H1 (cell line): ENCODE results near the gene HOXB8. TPM values are rescaled to one million over a fixed set of nuclear protein-coding genes. Genes with fewer than 3 reads are reported as not detected.

Source experiments
- CTCF ChIA-PET: fragments of 300-600 bp; sonication (Branson Sonifier 250); formaldehyde crosslinking; loops from one replicate; lab custom pipeline; 2021; ENCODE audit not compliant: partially characterized antibody; lab: Charles Lee
- POLR2A ChIA-PET: fragments of 300-600 bp; sonication (Branson Sonifier 250); formaldehyde crosslinking; loops from one replicate; lab custom pipeline; 2021; ENCODE audit warnings: inconsistent platforms; ENCODE audit not compliant: partially characterized antibody; lab: Charles Lee
- DNase-seq, 2 experiments: peaks; one replicate each; pipeline versions ENCODE4 v3.0.0 to v3.0.0-alpha.2; 2010 to 2022; ENCODE audit warnings: low spot score in 2 of 2, low read depth in 1 of 2, mixed read lengths in 1 of 2
- FAIRE-seq: peaks from 2 replicates; lab custom pipeline; 2011; peaks lifted over from hg19 to GRCh38; lab: Jason Lieb, UNC
- H2AFZ ChIP-seq: 2 replicates; pipeline ENCODE4 v1.8.1; 2012; ENCODE audit warnings: low read length, inconsistent platforms
- H2AK5ac ChIP-seq: 2 replicates; pipeline ENCODE4 v1.6.1; 2013; ENCODE audit warnings: low read depth, low read length
- H2BK120ac ChIP-seq: replicated peaks from 2 replicates; pipeline ENCODE3; 2013; ENCODE audit warnings: low read depth, low read length, inconsistent platforms
- H2BK12ac ChIP-seq: 2 replicates; pipeline ENCODE4 v1.6.1; 2013; ENCODE audit warnings: low read depth, low read length
- H2BK15ac ChIP-seq: 2 replicates; pipeline ENCODE4 v1.6.1; 2013; ENCODE audit warnings: low read length
- H2BK20ac ChIP-seq: 2 replicates; pipeline ENCODE4 v1.6.1; 2013; ENCODE audit warnings: low read length
- H2BK5ac ChIP-seq: 2 replicates; pipeline ENCODE4 v1.6.1; 2013; ENCODE audit warnings: low read depth, low read length
- H3K14ac ChIP-seq: 2 replicates; pipeline ENCODE4 v1.6.1; 2013; ENCODE audit warnings: inconsistent platforms; ENCODE audit not compliant: insufficient read length
- H3K18ac ChIP-seq: 2 replicates; pipeline ENCODE4 v1.6.1; 2013; ENCODE audit warnings: low read length; ENCODE audit errors: extremely low read depth
- H3K23ac ChIP-seq: 2 replicates; pipeline ENCODE4 v1.6.1; 2013; ENCODE audit warnings: inconsistent platforms; ENCODE audit not compliant: insufficient read length
- H3K23me2 ChIP-seq: 2 replicates; pipeline ENCODE4 v1.6.1; 2013; ENCODE audit warnings: low read depth, low read length
- H3K27ac ChIP-seq: 2 replicates; pipeline ENCODE4 v1.6.1; 2011; ENCODE audit warnings: low read depth, low read length, inconsistent platforms
- H3K27me3 ChIP-seq, 4 experiments: replicated peaks in 1 of 4; 1 replicate in 1 of 4; 2 replicates in 3 of 4; pipeline versions ENCODE4 v1.6.1 to v1.8.1; 2011 to 2013; ENCODE audit warnings: low read length in 3 of 4, mild to moderate bottlenecking in 3 of 4, inconsistent platforms in 2 of 4, mixed read lengths in 2 of 4, moderate library complexity in 1 of 4; ENCODE audit not compliant: control insufficient read depth in 3 of 4, insufficient read depth in 3 of 4; ENCODE audit errors: extremely low read depth in 1 of 4
- H3K36me3 ChIP-seq, 4 experiments: 2 replicates each; pipeline versions ENCODE4 v1.6.1 to v1.8.1; 2011 to 2013; ENCODE audit warnings: mild to moderate bottlenecking in 4 of 4, low read length in 3 of 4, moderate library complexity in 2 of 4, control low read depth in 1 of 4, inconsistent platforms in 1 of 4; ENCODE audit not compliant: insufficient read depth in 4 of 4, control insufficient read depth in 2 of 4
- H3K4ac ChIP-seq: replicated peaks from 2 replicates; pipeline ENCODE3; 2013; ENCODE audit warnings: low read length, low read depth, mixed read lengths, inconsistent platforms; ENCODE audit not compliant: insufficient read length
- H3K4me1 ChIP-seq, 4 experiments: replicated peaks in 1 of 4; 1 replicate in 1 of 4; 2 replicates in 3 of 4; pipeline versions ENCODE4 v1.6.1 to v1.8.1; 2011 to 2013; ENCODE audit warnings: low read length in 3 of 4, inconsistent platforms in 2 of 4, mixed read lengths in 1 of 4; ENCODE audit not compliant: insufficient read depth in 4 of 4, control insufficient read depth in 3 of 4
- H3K4me2 ChIP-seq, 2 experiments: 2 replicates each; pipeline versions ENCODE4 v1.6.1 to v1.8.1; 2011 to 2013; ENCODE audit warnings: low read depth in 2 of 2, low read length in 2 of 2, control low read depth in 1 of 2, inconsistent platforms in 1 of 2, mild to moderate bottlenecking in 1 of 2; ENCODE audit not compliant: insufficient read depth in 1 of 2
- H3K4me3 ChIP-seq, 4 experiments: fragments of 200-600, 300-600 bp in 1 of 4; sonication (generic), shearing (Covaris generic), sonication (Bioruptor Twin) in 1 of 4; 2 replicates each; pipeline versions ENCODE4 v1.5.1 to v1.8.1; 2011 to 2016; ENCODE audit warnings: low read length in 4 of 4, low read depth in 3 of 4, control low read depth in 2 of 4, inconsistent platforms in 2 of 4, mild to moderate bottlenecking in 2 of 4, mixed read lengths in 1 of 4, moderate library complexity in 1 of 4; ENCODE audit not compliant: insufficient read depth in 2 of 4; ENCODE audit errors: extremely low read depth in 1 of 4
- H3K56ac ChIP-seq: replicated peaks from 2 replicates; pipeline ENCODE3; 2013; ENCODE audit warnings: low read depth, mild to moderate bottlenecking, mixed read lengths, low read length, inconsistent platforms; ENCODE audit not compliant: insufficient read length
- H3K79me1 ChIP-seq: 2 replicates; pipeline ENCODE4 v1.6.1; 2013; ENCODE audit warnings: low read depth, low read length, control low read depth
- H3K79me2 ChIP-seq, 2 experiments: 2 replicates each; pipeline versions ENCODE4 v1.6.1 to v1.8.1; 2012 to 2013; ENCODE audit warnings: low read length in 2 of 2, mild to moderate bottlenecking in 2 of 2, inconsistent platforms in 1 of 2; ENCODE audit not compliant: insufficient read depth in 2 of 2, control insufficient read depth in 1 of 2
- H3K9ac ChIP-seq, 4 experiments: replicated peaks in 1 of 4; 1 replicate in 1 of 4; 2 replicates in 3 of 4; pipeline versions ENCODE4 v1.6.1 to v1.8.1; 2011 to 2013; ENCODE audit warnings: low read depth in 3 of 4, low read length in 3 of 4, control low read depth in 2 of 4, mild to moderate bottlenecking in 2 of 4, moderate library complexity in 2 of 4, inconsistent platforms in 1 of 4; ENCODE audit errors: extremely low read depth in 1 of 4
- H3K9me3 ChIP-seq, 2 experiments: 2 replicates each; pipeline versions ENCODE4 v1.6.1 to v1.8.1; 2012 to 2013; ENCODE audit warnings: mild to moderate bottlenecking in 2 of 2, moderate library complexity in 2 of 2, control low read depth in 1 of 2, inconsistent platforms in 1 of 2, low read depth in 1 of 2, low read length in 1 of 2, mixed read lengths in 1 of 2; ENCODE audit not compliant: insufficient read depth in 2 of 2
- H4K20me1 ChIP-seq, 2 experiments: replicated peaks in 1 of 2; 2 replicates each; pipeline versions ENCODE3 to v1.8.1; 2011 to 2013; ENCODE audit warnings: inconsistent platforms in 2 of 2, low read length in 2 of 2, mild to moderate bottlenecking in 1 of 2; ENCODE audit not compliant: insufficient read depth in 2 of 2, control insufficient read depth in 1 of 2
- H4K5ac ChIP-seq: 2 replicates; pipeline ENCODE4 v1.6.1; 2013; ENCODE audit warnings: low read length, low read depth, mixed read lengths, inconsistent platforms; ENCODE audit not compliant: insufficient read length
- H4K8ac ChIP-seq: 2 replicates; pipeline ENCODE4 v1.8.0; 2013; ENCODE audit warnings: mild to moderate bottlenecking, moderate library complexity, low read length, inconsistent platforms; ENCODE audit not compliant: insufficient read depth; ENCODE audit errors: extremely low read depth
- H4K91ac ChIP-seq: replicated peaks from 2 replicates; pipeline ENCODE3; 2013; ENCODE audit warnings: low read length, mixed read lengths, inconsistent platforms; ENCODE audit not compliant: insufficient read length
- RNF2 ChIP-seq: fragments of 200-900, 300-1000 bp; sonication (generic); IDR thresholded peaks from 2 replicates; pipeline ENCODE4 v1.7.1; 2016; ENCODE audit warnings: borderline replicate concordance, low read depth, mild to moderate bottlenecking, antibody characterized with exemption, low read length; ENCODE audit not compliant: poor library complexity, severe bottlenecking; ENCODE audit errors: missing control alignments
- WGBS, 2 experiments: shearing (Covaris generic) in 1 of 2; methylation state at CpG; one replicate each; pipeline versions ENCODE4 v1.1.6 to v1.1.7; 2013 to 2015; ENCODE audit warnings: low lambda C conversion rate in 2 of 2, mixed read lengths in 2 of 2, inconsistent platforms in 1 of 2, low coverage in 1 of 2, missing lambda C conversion rate in 1 of 2; ENCODE audit not compliant: insufficient replicate concordance in 2 of 2, insufficient coverage in 1 of 2, insufficient read length in 1 of 2; ENCODE audit errors: extremely low coverage in 1 of 2, missing lambda C conversion rate in 1 of 2; 5-methylcytosine and 5-hydroxymethylcytosine counted together
- polyA plus RNA-seq, 7 experiments: library from polyadenylated mRNA; depleted of rRNA in 3 of 7; stranded (reverse) in 5 of 7; unstranded in 2 of 7; fragments of >200 nt in 5 of 7; fragments of 200-250 nt in 2 of 7; gene quantifications; 1 replicate in 5 of 7; 2 replicates in 1 of 7; 4 replicates in 1 of 7; pipeline versions ENCODE4 v1.2.1 to v1.2.3, GENCODE V29; 2011 to 2013; ENCODE audit warnings: missing spikeins in 2 of 7, mixed read lengths in 2 of 7
- total RNA-seq: library from RNA; stranded (reverse); fragmentation: NEBNext Ultra II Directional; extraction: Animal tissue kit (Norgen Biotek cat#: 25700); gene quantifications from 2 replicates; pipeline ENCODE4 v1.2.1, GENCODE V29; 2021

Gene HOXB8
- total and polyA plus RNA-seq, 2 of the 8 experiments (the other 6 are each of a cell fraction or from before 2014, with no cell fraction given) = not detected

- H3K79me2 ChIP-seq = no peaks in the 10 kb centered on the region
- TF ChIP-seq RNF2 = peak; percentile 46
Observed at GRCh38 chr17:48562934-48563333, 52.2 kb downstream of the HOXB8 start.

More at GRCh38 chr17:48562934-48563333, 52.2 kb downstream of the HOXB8 start:
- H3K9ac ChIP-seq = no peak overlapping the region
- H3K79me1 ChIP-seq = no peaks in the 10 kb centered on the region
- H2BK5ac ChIP-seq = no peak overlapping the region
- peak overlapping the region; percentile 16 for H4K91ac ChIP-seq
- FAIRE-seq (no peak), DNase-seq (no peak)
- peaks cover 2 to 38% of the 10 kb centered on the region in 2 experiments for H4K20me1 ChIP-seq
- ChIA-PET CTCF (interaction anchor here (0.6 to 3.4 kb wide), 16 partner anchors 9 to 395 kb away, joined by 3 to 14 read pairs (median 3); partner anchors contain the start of genes HOXB5 and HOXB8), POLR2A (interaction anchor here (1.8 kb wide), 1 partner anchor 51 kb away, joined by 4 read pairs; no protein-coding TSS in a partner anchor)
- no peak overlapping the region for H3K14ac ChIP-seq
- H2AFZ ChIP-seq = no peak overlapping the region
- H3K27ac ChIP-seq = no peak overlapping the region
- H2BK20ac ChIP-seq = no peak overlapping the region
- H3K4me3 ChIP-seq = no peak overlapping the region
- H3K9me3 ChIP-seq = no peaks in the 10 kb centered on the region
- peaks cover 4% of the 10 kb centered on the region; the same call in 1 of the 2 replicates for H3K23me2 ChIP-seq
- H2AK5ac ChIP-seq = 0 out of 2 replicates have a peak overlapping the region, but pooled peaks have one; percentile 2
- no peak overlapping the region for H3K4me2 ChIP-seq
- H2BK120ac ChIP-seq = no peak overlapping the region
- H3K23ac ChIP-seq = no peak overlapping the region
- peaks cover 0 to 5% (median 0%) of the 10 kb centered on the region in 4 experiments; a peak in 1 of 8 replicates for H3K36me3 ChIP-seq
- peaks cover 0 to 8% (median 4%) of the 10 kb centered on the region in 4 experiments; a peak in 5 of 7 replicates for H3K4me1 ChIP-seq
- peaks cover 99 to 100% (median 100%) of the 10 kb centered on the region in 4 experiments for H3K27me3 ChIP-seq
- no peak overlapping the region for H3K18ac ChIP-seq
- no peak overlapping the region for H4K8ac ChIP-seq
- no peak overlapping the region for H3K56ac ChIP-seq
- 0 out of 2 replicates have a peak overlapping the region, but pooled peaks have one; percentile 63 for H2BK15ac ChIP-seq
- 34% methylated on average over 5 of the region's 5 CpGs; no CpG with 5 or more reads in 1 of the 2 experiments for WGBS, 2 experiments
- H4K5ac ChIP-seq = no peak overlapping the region
- H2BK12ac ChIP-seq = 0 out of 2 replicates have a peak overlapping the region, but pooled peaks have one; percentile 68
- H3K4ac ChIP-seq = no peak overlapping the region
